Measurements from ENCODE around the gene SLC35B2.

Gene SLC35B2

DNA sequence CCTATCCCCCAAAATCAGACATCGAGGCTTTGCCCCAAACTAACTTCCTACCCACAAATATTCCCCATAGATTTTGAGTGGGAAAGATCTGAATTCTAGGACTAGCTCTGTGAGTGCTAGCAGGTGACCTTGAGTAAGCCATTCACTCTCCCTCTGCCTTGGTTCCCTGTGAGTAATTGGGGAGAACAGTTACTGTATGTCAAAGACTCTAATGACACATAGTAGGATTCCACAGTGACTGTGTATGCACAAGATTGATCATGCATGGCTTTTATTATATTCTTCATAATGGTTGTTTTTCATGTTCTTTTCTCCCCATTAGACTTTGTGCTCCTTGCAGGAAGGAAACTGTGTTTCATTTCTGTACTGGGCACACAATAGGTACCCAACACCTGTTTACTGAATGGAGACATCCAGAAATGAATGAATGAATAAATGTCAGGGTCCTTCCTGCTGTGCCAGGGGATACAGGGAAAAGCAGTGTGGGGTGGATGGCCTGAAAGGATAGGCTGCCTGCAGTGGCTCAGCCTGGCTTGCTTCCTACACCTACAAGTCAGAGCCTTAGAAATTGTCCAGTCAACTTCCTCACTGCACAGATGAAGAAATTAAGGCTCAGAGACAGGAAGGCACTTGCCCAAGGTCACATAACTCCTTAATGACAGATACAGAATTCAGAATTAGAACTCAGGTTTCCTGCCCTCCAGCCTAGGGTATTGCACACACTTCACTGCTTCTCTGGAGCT lies 12.0 kb upstream of the SLC35B2 start:
- no peak for TF ChIP-seq EP300 (IDR thresholded peaks at IDR 0.05; ENCODE audit: borderline replicate concordance)
- no peak for TF ChIP-seq CEBPB (IDR thresholded peaks at IDR 0.05)
- no peak for TF ChIP-seq NFIC (IDR thresholded peaks at IDR 0.05)

DNA sequence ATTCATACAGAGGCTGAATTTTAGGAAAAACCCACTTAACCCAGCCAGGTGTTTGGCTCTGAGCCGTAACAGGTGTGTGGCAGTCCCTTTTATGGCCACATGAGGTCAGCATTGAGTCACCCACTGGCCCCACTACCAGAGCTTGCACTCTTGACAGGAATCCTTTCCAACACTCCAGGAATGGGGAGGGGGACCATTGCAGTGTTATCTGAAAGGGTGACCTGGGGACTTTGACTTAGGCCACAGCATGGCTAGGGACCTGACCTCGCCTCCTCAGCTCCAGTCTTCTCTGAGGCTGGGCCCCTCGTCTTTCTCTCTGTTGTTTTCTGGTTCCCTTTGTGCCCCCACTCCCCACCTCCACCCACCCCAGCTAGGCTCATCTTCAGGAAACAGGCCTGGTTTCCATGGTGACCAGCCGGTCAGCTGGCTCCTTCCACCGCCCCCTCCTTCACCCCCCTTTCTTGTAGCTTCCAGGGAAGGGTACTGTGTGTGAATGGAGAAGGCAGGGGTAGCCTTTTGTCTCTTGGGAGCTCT lies 10.8 kb upstream of the SLC35B2 start:
- no peak for TF ChIP-seq EGR1 (IDR thresholded peaks at IDR 0.05)
- TF ChIP-seq TCF12 (IDR thresholded peaks at IDR 0.05; ENCODE audit: low read depth) = 0 out of 2 replicates have a peak, but pooled peaks have one; percentile 26
- TF ChIP-seq, protein P1, sequence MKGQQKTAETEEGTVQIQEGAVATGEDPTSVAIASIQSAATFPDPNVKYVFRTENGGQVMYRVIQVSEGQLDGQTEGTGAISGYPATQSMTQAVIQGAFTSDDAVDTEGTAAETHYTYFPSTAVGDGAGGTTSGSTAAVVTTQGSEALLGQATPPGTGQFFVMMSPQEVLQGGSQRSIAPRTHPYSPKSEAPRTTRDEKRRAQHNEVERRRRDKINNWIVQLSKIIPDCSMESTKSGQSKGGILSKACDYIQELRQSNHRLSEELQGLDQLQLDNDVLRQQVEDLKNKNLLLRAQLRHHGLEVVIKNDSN (IDR thresholded peaks at IDR 0.05) = no peak
- TF ChIP-seq NFIC (IDR thresholded peaks at IDR 0.05) = peak; percentile 51; the same call in 1 of the 2 replicates
- TF ChIP-seq RAD21 (IDR thresholded peaks at IDR 0.05; ENCODE audit: low read depth) = peak; percentile 93
- no peak for TF ChIP-seq CEBPB (IDR thresholded peaks at IDR 0.05)

DNA sequence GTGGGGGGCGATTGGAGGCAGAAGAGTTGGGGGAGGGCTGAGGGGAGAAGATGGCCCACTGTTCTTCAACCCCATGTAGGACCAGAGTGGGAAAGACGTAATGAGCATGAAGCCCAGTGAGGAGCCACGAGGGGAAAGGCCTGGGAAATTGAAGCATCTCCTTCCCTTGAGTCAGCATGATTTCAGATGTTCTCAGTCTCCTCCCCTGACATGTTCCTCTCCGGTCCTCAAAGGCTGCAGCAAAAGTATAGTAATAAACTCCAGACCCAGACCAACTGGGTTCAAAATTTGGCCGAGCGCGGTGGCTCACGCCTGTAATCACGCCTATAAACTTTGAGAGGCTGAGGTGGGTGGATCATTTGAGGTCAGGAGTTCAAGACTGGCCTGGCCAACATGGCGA lies 9.9 kb upstream of the SLC35B2 start:
- TF ChIP-seq TCF12 (IDR thresholded peaks at IDR 0.05; ENCODE audit: low read depth) (no peak), CREB1 (IDR thresholded peaks at IDR 0.05; ENCODE audit: low read depth) (no peak), TAF1 (IDR thresholded peaks at IDR 0.05; ENCODE audit: low read depth) (no peak), FOXM1 (IDR thresholded peaks at IDR 0.05; ENCODE audit: borderline replicate concordance, low read depth) (no peak), ZBTB7A (IDR thresholded peaks at IDR 0.05; ENCODE audit: low read depth) (no peak), NFIC (IDR thresholded peaks at IDR 0.05) (no peak), EP300 (IDR thresholded peaks at IDR 0.05; ENCODE audit: borderline replicate concordance) (no peak), RAD21 (IDR thresholded peaks at IDR 0.05; ENCODE audit: low read depth) (no peak), TEAD4 (IDR thresholded peaks at IDR 0.05) (no peak), EGR1 (IDR thresholded peaks at IDR 0.05) (no peak), YY1 (IDR thresholded peaks at IDR 0.05; ENCODE audit: low read depth) (no peak), CEBPB (IDR thresholded peaks at IDR 0.05) (no peak)
- TF ChIP-seq, protein P2, sequence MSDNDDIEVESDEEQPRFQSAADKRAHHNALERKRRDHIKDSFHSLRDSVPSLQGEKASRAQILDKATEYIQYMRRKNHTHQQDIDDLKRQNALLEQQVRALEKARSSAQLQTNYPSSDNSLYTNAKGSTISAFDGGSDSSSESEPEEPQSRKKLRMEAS (IDR thresholded peaks at IDR 0.05) = no peak
- TF ChIP-seq, protein P1 (IDR thresholded peaks at IDR 0.05) = no peak
- TF ChIP-seq, protein P3, sequence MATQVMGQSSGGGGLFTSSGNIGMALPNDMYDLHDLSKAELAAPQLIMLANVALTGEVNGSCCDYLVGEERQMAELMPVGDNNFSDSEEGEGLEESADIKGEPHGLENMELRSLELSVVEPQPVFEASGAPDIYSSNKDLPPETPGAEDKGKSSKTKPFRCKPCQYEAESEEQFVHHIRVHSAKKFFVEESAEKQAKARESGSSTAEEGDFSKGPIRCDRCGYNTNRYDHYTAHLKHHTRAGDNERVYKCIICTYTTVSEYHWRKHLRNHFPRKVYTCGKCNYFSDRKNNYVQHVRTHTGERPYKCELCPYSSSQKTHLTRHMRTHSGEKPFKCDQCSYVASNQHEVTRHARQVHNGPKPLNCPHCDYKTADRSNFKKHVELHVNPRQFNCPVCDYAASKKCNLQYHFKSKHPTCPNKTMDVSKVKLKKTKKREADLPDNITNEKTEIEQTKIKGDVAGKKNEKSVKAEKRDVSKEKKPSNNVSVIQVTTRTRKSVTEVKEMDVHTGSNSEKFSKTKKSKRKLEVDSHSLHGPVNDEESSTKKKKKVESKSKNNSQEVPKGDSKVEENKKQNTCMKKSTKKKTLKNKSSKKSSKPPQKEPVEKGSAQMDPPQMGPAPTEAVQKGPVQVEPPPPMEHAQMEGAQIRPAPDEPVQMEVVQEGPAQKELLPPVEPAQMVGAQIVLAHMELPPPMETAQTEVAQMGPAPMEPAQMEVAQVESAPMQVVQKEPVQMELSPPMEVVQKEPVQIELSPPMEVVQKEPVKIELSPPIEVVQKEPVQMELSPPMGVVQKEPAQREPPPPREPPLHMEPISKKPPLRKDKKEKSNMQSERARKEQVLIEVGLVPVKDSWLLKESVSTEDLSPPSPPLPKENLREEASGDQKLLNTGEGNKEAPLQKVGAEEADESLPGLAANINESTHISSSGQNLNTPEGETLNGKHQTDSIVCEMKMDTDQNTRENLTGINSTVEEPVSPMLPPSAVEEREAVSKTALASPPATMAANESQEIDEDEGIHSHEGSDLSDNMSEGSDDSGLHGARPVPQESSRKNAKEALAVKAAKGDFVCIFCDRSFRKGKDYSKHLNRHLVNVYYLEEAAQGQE (IDR thresholded peaks at IDR 0.05; ENCODE audit: low read depth) = no peak

DNA sequence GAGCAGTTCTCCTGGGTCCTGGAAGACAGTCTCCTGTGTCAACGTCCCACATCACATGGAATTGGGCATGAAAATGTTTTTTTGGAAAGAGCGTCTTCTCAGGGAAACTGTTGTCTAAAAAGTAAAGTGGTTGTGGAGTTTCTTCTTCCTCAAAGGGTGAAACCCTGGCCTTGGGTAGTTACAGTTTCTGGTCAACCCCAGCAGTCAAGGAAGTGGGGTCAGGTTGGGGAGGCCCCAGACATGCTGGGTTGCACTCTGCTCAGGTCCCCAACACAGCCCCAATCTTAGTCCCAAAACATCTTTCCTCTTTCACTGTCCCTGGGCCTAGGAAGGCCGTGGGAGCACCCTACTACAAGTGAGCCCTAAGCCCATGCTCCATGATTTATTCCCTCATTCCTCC lies 9.0 kb upstream of the SLC35B2 start:
- TF ChIP-seq, protein P1 (IDR thresholded peaks at IDR 0.05) = no peak
- TF ChIP-seq CEBPB (IDR thresholded peaks at IDR 0.05) = no peak
- TF ChIP-seq RAD21 (IDR thresholded peaks at IDR 0.05; ENCODE audit: low read depth) = no peak
- TF ChIP-seq TEAD4 (IDR thresholded peaks at IDR 0.05) = no peak
- TF ChIP-seq EGR1 (IDR thresholded peaks at IDR 0.05) = no peak

DNA sequence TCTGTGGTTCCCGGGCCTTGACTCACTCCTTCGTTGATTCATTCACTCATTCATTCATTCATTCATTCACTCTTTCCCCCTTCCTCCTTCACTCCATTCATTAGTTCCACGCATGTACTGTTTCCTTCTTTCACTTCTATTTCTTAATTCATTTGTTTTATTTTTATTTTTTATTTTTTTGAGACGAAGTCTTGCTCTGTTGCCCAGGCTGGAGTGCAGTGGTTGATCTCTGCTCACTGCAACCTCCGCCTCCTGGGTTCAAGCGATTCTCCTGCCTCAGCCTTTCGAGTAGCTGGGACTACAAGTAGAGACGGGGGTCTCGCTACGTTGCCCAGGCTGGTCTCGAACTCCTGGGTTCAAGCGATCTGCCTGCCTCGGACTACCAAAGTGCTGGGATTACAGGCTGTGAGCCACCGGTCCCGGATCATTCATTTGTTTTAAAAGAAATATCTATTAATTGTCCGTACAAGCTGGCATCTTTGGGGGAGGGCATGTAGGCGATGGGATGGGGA lies 8.4 kb upstream of the SLC35B2 start:
- no peak for TF ChIP-seq NFIC (IDR thresholded peaks at IDR 0.05)
- no peak for TF ChIP-seq ZBTB7A (IDR thresholded peaks at IDR 0.05; ENCODE audit: low read depth)
- TF ChIP-seq TCF12 (IDR thresholded peaks at IDR 0.05; ENCODE audit: low read depth) = no peak
- TF ChIP-seq CEBPB (IDR thresholded peaks at IDR 0.05) = no peak
- TF ChIP-seq, protein P1 (IDR thresholded peaks at IDR 0.05) = no peak
- no peak for TF ChIP-seq RAD21 (IDR thresholded peaks at IDR 0.05; ENCODE audit: low read depth)
- no peak for TF ChIP-seq EP300 (IDR thresholded peaks at IDR 0.05; ENCODE audit: borderline replicate concordance)
- no peak for TF ChIP-seq CREB1 (IDR thresholded peaks at IDR 0.05; ENCODE audit: low read depth)
- TF ChIP-seq TAF1 (IDR thresholded peaks at IDR 0.05; ENCODE audit: low read depth) = no peak
- TF ChIP-seq YY1 (IDR thresholded peaks at IDR 0.05; ENCODE audit: low read depth) = no peak
- TF ChIP-seq, protein P2 (IDR thresholded peaks at IDR 0.05) = no peak
- TF ChIP-seq EGR1 (IDR thresholded peaks at IDR 0.05) = no peak
- TF ChIP-seq, protein P3 (IDR thresholded peaks at IDR 0.05; ENCODE audit: low read depth) = no peak
- TF ChIP-seq FOXM1 (IDR thresholded peaks at IDR 0.05; ENCODE audit: borderline replicate concordance, low read depth) = no peak
- no peak for TF ChIP-seq TEAD4 (IDR thresholded peaks at IDR 0.05)
